ENCODE data around the gene BATF2. TPM values are rescaled to one million over a fixed set of nuclear protein-coding genes. Genes with fewer than 3 reads are reported as not detected.

BATF2 gene
- polyA plus RNA-seq, 1 experiment: 1.5 TPM

- no peak for TF ChIP-seq CTCF (IDR thresholded peaks at IDR 0.05; ENCODE audit: insufficient read depth, low read depth, low read length)
- no peak overlapping the region for H3K4me3 ChIP-seq (ENCODE audit: low read depth, low read length)
- ChIA-PET CTCF (no interaction called here), POLR2A (no interaction called here)
- no peaks in the 10 kb centered on the region for H3K27me3 ChIP-seq (ENCODE audit: control insufficient read depth, insufficient read depth, low read length)
- DNase-seq (ENCODE audit: low read depth): no peak
- H3K36me3 ChIP-seq (ENCODE audit: control insufficient read depth, insufficient read depth, low read length): no peaks in the 10 kb centered on the region
Measured at GRCh38 chr11:64967375-64967774, 29.4 kb downstream of the BATF2 start.

DNA sequence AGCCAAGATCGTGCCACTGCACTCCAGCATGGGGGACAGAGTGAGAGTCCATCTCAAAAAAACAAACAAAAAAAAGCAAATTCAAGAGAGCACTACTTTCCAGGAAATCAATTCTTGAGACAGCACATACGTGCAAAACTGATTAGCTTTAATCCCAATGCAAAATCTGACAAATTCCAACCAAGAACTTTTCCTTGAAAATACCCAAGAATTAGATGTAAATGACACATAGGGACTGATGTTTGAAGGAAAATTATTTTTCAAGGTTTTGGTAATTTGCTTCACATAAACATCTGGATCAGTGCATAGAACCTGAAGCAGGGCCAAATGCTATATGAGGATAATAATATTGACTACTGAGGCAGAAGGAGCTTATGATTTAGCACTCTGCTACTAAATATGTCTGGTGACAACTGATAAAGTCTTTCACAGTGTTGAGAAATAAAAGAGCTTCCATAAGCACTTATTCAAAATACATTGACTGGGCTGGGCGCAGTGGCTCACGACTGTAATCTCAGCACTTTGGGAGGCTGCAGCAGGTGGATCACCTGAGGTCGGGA lies 33.6 kb downstream of the BATF2 start:
- CTCF ChIA-PET: interaction anchor here (0.6 to 0.9 kb wide), 3 partner anchors 21 to 98 kb away, joined by 3 to 4 read pairs (median 4); no protein-coding TSS in a partner anchor
- POLR2A ChIA-PET: no interaction called here
- Histone ChIP-seq H3K36me3 (ENCODE audit: control insufficient read depth, insufficient read depth, low read length) (no peaks in the 10 kb centered on the region), H3K4me3 (ENCODE audit: low read depth, low read length) (no peak overlapping the region), H3K27me3 (ENCODE audit: control insufficient read depth, insufficient read depth, low read length) (no peaks in the 10 kb centered on the region)
- DNase-seq (ENCODE audit: low read depth): no peak
- no peak for TF ChIP-seq CTCF (IDR thresholded peaks at IDR 0.05; ENCODE audit: insufficient read depth, low read depth, low read length)

- CTCF ChIA-PET: interaction anchor here (0.6 kb wide), 1 partner anchor 14 kb away, joined by 3 read pairs; no protein-coding TSS in a partner anchor
- no peak overlapping the region for H3K4me3 ChIP-seq (ENCODE audit: low read depth, low read length)
- TF ChIP-seq CTCF (IDR thresholded peaks at IDR 0.05; ENCODE audit: insufficient read depth, low read depth, low read length): no peak
- H3K36me3 ChIP-seq (ENCODE audit: control insufficient read depth, insufficient read depth, low read length): no peaks in the 10 kb centered on the region
- no peaks in the 10 kb centered on the region for H3K27me3 ChIP-seq (ENCODE audit: control insufficient read depth, insufficient read depth, low read length)
- POLR2A ChIA-PET: no interaction called here
- DNase-seq (ENCODE audit: low read depth): no peak
Measured at GRCh38 chr11:64960719-64961118, 36.1 kb downstream of the BATF2 start.

DNA sequence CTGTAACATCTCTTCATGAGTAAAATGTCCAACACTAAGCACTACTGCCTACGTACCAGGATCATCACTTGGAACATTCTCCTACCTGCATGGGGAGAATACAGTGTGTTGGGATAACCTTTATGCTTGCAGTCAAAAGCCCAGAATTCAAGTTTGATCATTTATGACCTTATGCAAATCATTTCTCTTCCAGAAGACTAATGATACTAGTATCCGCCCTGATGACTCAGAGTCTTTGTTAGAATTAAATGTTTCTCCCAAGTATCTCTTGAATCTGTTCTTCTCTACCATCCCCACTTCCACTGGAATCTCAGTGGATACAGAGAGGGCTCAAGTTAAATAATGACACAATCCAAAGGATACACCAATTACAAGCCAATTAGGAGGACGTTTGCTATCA lies 37.3 kb downstream of the BATF2 start:
- no peak for DNase-seq (ENCODE audit: low read depth)
- ChIA-PET POLR2A (no interaction called here), CTCF (no interaction called here)

GRCh38 chr11:64954201-64954600 lies 42.6 kb downstream of the BATF2 start:
- H3K4me3 ChIP-seq (ENCODE audit: low read depth, low read length): no peak overlapping the region
- peaks cover 3% of the 10 kb centered on the region; the same call in 1 of the 2 replicates for H3K27me3 ChIP-seq (ENCODE audit: control insufficient read depth, insufficient read depth, low read length)
- POLR2A ChIA-PET: no interaction called here
- CTCF ChIA-PET: interaction anchor here (1.0 kb wide), 1 partner anchor 60 kb away, joined by 3 read pairs; no protein-coding TSS in a partner anchor
- DNase-seq (ENCODE audit: low read depth): no peak
- H3K36me3 ChIP-seq (ENCODE audit: control insufficient read depth, insufficient read depth, low read length): no peaks in the 10 kb centered on the region
- no peak for TF ChIP-seq CTCF (IDR thresholded peaks at IDR 0.05; ENCODE audit: insufficient read depth, low read depth, low read length)

More for the DNA sequence above, 37.3 kb downstream of the BATF2 start:
- no peaks in the 10 kb centered on the region for H3K36me3 ChIP-seq (ENCODE audit: control insufficient read depth, insufficient read depth, low read length)
- no peaks in the 10 kb centered on the region; the same call in 1 of the 2 replicates for H3K27me3 ChIP-seq (ENCODE audit: control insufficient read depth, insufficient read depth, low read length)
- no peak overlapping the region for H3K4me3 ChIP-seq (ENCODE audit: low read depth, low read length)
- no peak for TF ChIP-seq CTCF (IDR thresholded peaks at IDR 0.05; ENCODE audit: insufficient read depth, low read depth, low read length)
